ENCODE data around the gene DPPA5. TPM values are rescaled to one million over a fixed set of nuclear protein-coding genes. Genes with fewer than 3 reads are reported as not detected.

The DPPA5 gene
- total RNA-seq, result not detected
- not detected for polyA plus RNA-seq
- long read RNA-seq, donor 1, result 0 reads
- long read RNA-seq, donor 2, result 0 reads
- long read RNA-seq, donor 3, result 0 reads

DNA sequence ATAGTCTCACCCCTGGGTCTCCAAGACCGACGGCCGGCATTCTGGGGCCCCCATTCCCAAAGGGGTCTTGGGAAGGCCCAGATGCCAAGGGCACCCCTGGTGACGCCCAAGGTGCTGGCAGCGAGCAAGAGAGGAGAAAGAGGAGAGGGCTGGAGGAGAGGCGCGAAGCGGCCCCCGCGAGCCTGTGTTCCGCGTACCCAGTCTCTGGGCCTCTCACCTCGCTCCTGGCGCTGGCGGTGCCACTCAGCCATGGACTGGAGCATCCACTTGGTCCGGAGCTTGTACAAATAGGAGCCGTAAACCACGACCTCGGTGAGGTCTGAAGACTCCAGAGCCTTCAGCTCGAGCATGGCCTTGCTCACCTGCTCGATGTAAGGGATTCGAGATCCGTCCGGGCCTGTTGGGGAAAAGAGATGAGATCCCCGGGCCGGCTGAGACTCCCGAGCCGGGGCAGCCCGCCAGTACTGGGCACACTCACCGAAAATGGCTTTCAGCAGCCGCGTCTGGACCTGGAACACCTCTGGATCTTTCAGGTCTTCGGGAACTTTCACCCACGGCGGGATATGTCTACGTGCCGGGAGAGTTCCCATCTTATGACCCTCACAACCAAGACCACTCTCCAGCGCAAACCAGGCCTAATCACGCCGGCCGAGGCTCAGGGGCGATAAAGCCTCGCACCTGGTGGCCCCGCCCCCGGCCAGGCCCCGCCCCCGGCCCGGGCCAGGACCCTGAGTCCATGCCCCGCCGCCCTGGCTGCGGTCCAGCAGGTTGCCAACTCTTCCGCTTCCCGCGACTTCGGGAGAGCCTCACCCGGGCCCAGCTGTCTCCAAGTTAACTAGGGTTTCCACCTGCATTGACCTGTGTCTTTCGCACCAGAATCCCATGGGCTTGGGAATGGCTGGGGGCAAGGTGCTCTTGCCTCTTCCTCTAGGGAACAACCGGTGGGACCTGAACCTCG, at the start of gene DPPA5:
Gene DPPA5, minus strand, starts transcription at position 641 of the 958 bp plus-strand sequence. Its CDS starts 51 bp downstream, at position 590.
- no peak within 1 kb of the TSS for H3K27ac ChIP-seq
- DNase-seq, result no peak
- H3K9me3 ChIP-seq, result no peaks in the 10 kb centered on the region
- H3K4me1 ChIP-seq, result no peaks in the 10 kb centered on the region
- WGBS, 2 donors, result 69 to 88% methylated on average over 59 of the region's 59 CpGs
- no peak for ATAC-seq
- intact Hi-C loops (cut with DNase I), result no loop called here
- H3K27me3 ChIP-seq, result peaks cover under 1 to 39% (median 31%) of the 10 kb centered on the region in 7 donors
- H3K36me3 ChIP-seq, result no peaks in the 10 kb centered on the region
- no peak within 1 kb of the TSS for H3K4me3 ChIP-seq
- TF ChIP-seq CTCF (IDR thresholded peaks at IDR 0.05), result no peak

- H3K4me3 ChIP-seq, result no peak overlapping the region
- no peaks in the 10 kb centered on the region for H3K36me3 ChIP-seq
- no peaks in the 10 kb centered on the region for H3K9me3 ChIP-seq
- H3K27me3 ChIP-seq, result no peaks in the 10 kb centered on the region
- H3K27ac ChIP-seq, result no peak overlapping the region
- ATAC-seq (no peak), DNase-seq (no peak)
- intact Hi-C loops (cut with DNase I), result no loop called here
- TF ChIP-seq CTCF (IDR thresholded peaks at IDR 0.05), result no peak
- no peaks in the 10 kb centered on the region for H3K4me1 ChIP-seq
These were observed 46.6 kb upstream of the DPPA5 start for GRCh38 chr6:73400656-73401055.

- Histone ChIP-seq H3K27me3 (no peaks in the 10 kb centered on the region), H3K9me3 (no peaks in the 10 kb centered on the region), H3K4me1 (no peaks in the 10 kb centered on the region), H3K36me3 (no peaks in the 10 kb centered on the region), H3K27ac (no peak overlapping the region), H3K4me3 (no peak overlapping the region)
- ATAC-seq (no peak), DNase-seq (no peak)
- intact Hi-C loops (cut with DNase I), result no loop called here
- WGBS, 2 donors, result 95 to 96% methylated on average over 10 of the region's 10 CpGs
- no peak for TF ChIP-seq CTCF (IDR thresholded peaks at IDR 0.05)
These were observed 41.8 kb upstream of the DPPA5 start for GRCh38 chr6:73395875-73396274.

DNA sequence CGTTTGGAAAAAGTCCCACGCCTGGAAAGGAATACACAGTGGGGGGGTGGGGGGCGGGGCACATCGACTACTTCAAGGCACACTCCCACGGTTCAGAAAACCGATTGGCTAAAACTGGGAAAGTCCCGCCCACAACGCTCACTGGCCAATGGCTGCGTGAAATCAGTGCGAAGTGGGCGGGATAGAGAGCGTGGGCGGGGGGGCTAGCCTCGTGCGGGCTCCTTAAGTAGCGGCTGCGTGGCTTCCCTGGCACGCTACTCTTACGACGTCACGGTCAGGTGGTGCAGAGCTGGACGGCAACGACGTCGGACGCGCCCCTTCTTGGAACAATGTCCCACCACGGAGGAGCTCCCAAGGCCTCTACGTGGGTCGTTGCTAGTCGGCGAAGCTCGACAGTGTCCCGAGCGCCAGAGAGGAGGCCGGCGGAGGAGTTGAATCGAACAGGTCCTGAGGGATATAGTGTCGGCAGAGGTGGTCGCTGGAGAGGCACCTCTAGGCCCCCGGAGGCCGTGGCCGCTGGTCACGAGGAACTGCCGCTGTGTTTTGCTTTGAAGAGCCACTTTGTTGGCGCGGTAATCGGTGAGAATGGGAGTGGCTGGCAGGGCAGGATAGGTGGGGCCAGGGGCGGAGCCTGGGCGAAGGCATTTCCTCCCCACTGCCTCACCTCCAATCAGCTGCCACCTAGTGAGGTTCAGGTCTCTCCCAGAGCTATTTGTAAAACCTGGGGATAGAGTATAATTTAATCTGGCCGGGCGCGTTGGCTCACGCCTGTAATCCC, 40.7 kb upstream of the DPPA5 start, which contains the start of gene DDX43:
Gene DDX43, plus strand, starts transcription at position 252 of the 778 bp plus-strand sequence. Its CDS starts 78 bp downstream, at position 330.
- WGBS, 2 donors, result 71 to 76% methylated on average over 54 of the region's 54 CpGs
- peak; percentile 27 to 79 for DNase-seq
- intact Hi-C loops (cut with DNase I), result no loop called here

More for the DNA sequence above, 40.7 kb upstream of the DPPA5 start, which contains the start of gene DDX43:
- H3K4me1 ChIP-seq, result peaks cover 0 to under 1% (median 0%) of the 10 kb centered on the region in 9 donors
- H3K27ac ChIP-seq, result no peak within 1 kb of the TSS
- no peaks in the 10 kb centered on the region for H3K36me3 ChIP-seq
- no peak for TF ChIP-seq CTCF (IDR thresholded peaks at IDR 0.05)
- peak within 1 kb of the TSS in 5 of 10 donors; percentile 32 to 38 (median 35) for H3K4me3 ChIP-seq
- H3K27me3 ChIP-seq, result no peaks in the 10 kb centered on the region
- ATAC-seq, result peak in 7 of 8 donors; percentile 43 to 94 (median 92)
- H3K9me3 ChIP-seq, result no peaks in the 10 kb centered on the region

Measured in heart right ventricle (tissue), 16 donors.